GM21526 (cell line): ENCODE measurements around the gene ZNF669.
"Not testable (repeated sequence)": the region's sequence is repeated elsewhere in the genome, so short reads cannot be mapped to it uniquely, and the experiment has no call there.

ENCODE experiments used
- ATAC-seq: cut with Tn5 transposase; IDR thresholded peaks from one replicate; pipeline ENCODE4 v1.9.1; 2021; ENCODE audit warnings: moderate library complexity; ENCODE audit not compliant: unreplicated experiment, low FRiP score

The ZNF669 gene

GRCh38 chr1:247103859-247104591 lies at the start of gene ZNF669:
TSS of gene ZNF669 (minus strand) at chr1:247104356. CDS start at chr1:247104199, 157 bp downstream.
- peak; percentile 100 for ATAC-seq

DNA sequence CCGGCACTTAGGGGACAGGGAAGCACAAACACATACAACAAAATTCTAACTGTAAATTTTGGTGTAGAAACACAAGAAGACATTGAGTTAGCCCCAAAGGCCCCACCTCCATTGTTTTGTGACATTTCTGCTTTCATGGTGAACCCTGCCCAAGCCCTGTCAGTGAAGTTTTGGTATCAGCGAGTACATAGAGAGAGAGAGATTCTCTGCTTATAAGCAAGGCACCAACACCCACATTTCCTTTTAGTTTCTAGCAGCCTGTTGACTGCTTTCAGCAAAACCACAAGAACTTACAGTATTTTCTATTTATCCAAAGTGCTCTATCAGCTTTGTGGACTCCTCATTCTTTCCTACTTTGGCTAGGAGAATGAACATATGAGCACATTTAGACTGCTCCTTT lies 43.6 kb upstream of the ZNF669 start:
- ATAC-seq = no peak

GRCh38 chr1:247147120-247147519 lies 43.0 kb upstream of the ZNF669 start:
- not testable (repeated sequence) for ATAC-seq

DNA sequence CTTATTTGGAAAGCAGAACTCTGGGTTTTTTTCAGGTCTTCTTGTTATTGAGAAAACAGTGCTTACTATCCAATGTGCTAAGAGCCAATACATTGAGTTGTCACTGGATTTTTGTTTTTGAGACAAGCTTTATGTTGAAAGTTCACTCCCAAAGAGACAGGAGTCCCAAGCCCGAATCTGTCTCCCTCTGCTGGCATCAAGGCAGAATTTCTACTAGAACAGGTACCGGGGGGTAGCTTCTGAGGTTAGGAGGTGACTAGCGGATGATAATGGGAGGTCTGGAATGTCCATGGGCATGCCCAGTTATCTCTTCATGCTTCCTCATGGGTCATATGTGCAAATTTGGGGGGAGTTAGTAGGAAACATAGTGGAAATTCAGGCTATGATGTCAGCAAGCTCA lies 42.5 kb upstream of the ZNF669 start:
- ATAC-seq = no peak

DNA sequence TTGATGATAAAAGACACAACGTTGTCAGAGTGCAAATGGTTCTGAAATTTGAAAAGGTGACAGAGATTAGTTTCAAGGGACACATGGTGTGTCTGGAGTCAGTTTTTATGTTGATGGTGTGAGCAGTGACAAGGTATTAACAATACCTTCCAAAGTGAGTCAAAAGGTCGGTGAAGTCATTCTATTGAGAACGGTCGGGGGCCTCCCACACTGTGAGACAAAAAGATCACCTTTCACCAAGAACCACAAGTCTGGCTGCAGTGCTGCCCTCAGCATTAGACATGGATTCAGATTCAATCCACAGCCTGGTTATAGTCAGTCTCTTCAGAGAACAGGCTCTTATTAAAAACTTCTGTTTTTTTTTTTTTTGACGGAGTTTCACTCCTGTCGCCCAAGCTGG lies 41.1 kb upstream of the ZNF669 start:
- no peak for ATAC-seq

DNA sequence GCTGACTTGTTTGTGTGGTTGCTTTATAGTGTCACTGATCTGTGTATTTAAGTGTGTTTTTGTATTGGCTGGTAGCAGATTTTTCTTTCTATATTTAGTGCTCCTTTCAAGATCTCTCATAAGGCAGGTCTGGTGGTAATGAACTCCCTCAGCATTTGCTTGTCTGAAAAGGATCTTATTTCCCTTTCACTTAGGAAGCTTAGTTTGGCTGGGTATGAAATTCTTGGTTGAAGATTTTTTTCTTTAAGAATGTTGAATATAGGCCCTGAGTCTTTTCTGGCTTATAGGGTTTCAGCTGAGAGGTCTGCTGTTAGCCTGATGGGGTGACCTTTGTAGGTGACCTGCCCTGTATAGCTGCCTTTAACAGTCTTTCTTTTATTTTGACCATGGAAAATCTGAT lies 35.4 kb upstream of the ZNF669 start:
- ATAC-seq = not testable (repeated sequence)

- no peak for ATAC-seq
Observed at GRCh38 chr1:247131236-247131635, 27.1 kb upstream of the ZNF669 start.

DNA sequence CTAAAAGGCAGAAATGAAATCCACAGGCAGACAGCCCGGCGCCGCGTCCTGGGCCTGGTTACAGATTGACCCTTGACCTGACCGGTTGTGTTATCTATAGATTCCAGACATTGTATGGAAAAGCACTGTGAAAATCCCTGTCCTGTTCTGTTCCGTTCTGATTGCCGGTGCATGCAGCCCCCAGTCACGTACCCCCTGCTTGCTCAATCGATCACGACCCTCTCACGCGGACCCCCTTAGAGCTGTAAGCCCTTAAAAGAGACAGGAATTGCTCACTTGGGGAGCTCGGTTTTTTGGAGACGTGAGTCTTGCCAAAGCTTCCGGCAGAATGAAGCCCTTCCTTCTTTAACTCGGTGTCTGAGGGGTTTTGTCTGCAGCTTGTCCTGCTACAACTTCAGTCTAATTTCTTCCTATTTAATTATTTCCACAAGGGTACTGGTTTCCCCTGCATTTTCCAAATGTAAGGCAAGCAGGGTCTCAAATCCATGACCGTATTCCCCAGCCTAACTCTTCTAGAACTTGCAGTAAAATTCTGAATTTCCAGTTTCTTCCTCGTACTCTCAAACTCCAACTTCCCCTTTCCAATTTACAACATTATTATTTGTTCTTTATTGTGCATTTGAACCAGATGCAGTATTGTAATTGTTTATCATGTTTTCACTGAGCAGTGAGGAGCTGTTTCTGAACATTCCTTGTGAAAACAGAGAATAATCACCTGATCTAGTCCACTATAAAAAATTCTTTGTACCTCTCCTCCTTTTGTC lies 23.5 kb upstream of the ZNF669 start:
- ATAC-seq = not testable (repeated sequence)

GRCh38 chr1:247126601-247127000 lies 22.4 kb upstream of the ZNF669 start:
- peak; percentile 59 for ATAC-seq

DNA sequence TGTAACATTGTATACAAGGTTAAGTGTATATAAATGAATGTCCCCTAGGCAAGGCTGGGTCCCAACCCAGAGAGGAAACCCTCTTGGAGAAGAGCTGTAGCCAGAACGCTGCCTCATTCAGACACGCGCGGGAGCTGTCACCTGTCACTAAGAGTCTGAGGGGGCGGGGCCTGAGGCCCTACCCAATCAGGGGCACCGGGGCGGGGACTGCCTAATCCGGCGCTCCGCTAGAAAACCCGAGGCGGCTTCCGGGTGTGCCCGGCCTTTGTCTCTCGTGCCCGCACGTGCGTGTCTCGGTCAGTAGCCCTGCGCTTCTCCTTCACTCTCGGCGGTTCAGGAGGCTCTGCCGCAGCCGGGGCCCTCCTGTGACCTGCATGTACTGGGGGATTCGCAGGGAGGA lies 22.0 kb upstream of the ZNF669 start:
- ATAC-seq = peak; percentile 99

GRCh38 chr1:247121382-247121781 lies 17.2 kb upstream of the ZNF669 start:
- ATAC-seq = no peak

DNA sequence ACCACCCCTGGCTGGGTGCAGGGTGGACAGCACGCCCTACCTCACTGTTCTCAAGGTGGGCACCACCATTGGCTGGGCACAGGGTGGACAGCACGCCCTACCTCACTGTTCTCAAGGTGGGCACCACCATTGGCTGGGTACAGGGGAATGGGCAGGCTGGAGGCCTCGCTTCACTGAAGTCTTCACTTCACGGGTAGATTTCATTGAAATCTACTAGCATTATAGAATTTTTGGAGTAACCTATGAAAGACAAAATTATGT lies 16.2 kb upstream of the ZNF669 start:
- ATAC-seq = not testable (repeated sequence)

GRCh38 chr1:247119600-247120407 lies 15.6 kb upstream of the ZNF669 start:
- ATAC-seq = no peak

DNA sequence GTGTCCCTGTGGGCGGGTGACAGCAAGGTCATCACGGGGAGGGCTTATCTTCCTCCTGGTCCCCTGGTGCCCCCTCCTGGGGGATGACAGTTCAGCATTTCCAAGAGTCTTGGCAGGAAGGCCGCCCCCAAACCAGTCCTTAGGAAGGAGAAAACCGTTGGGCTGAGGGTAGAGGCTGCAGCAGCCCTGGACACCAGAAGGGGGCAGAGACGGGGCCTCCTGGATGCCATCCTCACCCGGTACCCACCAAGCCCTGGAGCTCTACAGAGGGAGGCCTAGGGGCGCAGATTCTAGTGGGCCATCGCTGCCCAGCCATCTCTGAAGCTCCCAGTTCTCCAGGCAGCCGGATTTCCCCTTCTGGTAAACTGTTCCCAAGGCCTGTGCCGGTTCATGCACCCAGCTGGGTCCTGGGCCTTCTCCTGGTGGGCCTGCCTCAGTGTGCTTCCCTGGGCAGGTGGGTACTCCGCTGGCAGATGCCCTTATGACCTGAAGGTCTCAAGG lies 14.8 kb upstream of the ZNF669 start:
- ATAC-seq = no peak

DNA sequence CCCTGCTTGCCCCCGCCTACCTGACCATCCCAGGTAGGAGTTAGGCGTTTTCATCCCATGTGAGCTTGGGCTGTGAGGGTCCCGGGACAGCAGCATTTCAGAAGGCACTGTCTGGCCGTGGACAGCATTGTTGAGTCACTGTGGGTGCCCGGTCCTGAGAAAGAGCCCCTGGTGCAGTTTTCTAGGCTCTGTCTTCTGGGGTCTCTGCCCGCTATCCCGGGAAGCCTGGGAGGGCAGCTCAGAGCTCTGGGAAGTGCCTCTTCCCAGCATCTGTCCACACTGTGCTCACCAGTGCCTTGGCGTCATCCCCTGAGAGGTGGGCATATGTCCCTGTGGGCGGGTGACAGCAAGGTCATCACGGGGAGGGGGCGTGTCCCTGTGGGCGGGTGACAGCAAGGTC lies 11.4 kb upstream of the ZNF669 start:
- no peak for ATAC-seq

GRCh38 chr1:247115141-247115510 lies 11.0 kb upstream of the ZNF669 start:
- no peak for ATAC-seq

DNA sequence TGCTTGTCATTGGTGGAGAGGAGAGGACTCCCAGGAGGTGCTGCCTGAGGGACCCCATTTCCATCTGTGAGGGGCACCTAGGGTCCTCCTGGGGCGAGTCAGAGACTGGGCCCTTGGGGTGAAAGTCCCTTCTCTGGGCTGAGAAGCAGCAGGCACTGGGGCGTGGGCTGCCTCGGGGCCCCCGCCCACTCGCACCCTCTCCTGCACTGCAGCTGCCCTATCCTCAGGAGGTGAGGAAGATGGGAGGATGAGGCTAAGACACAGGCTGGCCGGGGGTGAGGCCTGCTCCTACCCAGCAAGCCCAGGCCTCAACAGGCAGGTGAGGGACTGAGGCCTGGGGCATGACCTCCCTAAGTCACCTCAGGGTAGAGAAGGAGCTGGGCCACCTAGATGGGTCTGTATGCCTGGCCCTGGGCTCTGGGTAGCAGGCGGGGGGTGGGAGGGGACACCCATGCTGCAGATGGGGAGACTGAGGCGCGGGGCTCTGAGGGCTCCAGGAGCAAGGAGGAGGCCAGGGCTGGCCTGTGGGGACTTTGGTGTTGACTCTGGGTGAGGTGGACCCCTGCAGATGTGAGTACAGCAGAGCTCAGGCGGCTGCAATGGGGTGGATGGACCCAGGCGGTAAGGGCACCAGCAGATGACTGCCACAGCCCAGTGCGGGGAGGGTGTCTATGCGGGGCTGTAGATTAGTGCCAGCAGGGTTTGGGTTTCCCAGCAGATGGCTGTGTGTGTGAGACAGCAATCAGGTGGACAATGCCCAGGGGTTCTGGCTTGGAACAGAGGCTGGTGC lies 10.4 kb upstream of the ZNF669 start:
- ATAC-seq = no peak

GRCh38 chr1:247113733-247114271 lies 9.6 kb upstream of the ZNF669 start:
- no peak for ATAC-seq

DNA sequence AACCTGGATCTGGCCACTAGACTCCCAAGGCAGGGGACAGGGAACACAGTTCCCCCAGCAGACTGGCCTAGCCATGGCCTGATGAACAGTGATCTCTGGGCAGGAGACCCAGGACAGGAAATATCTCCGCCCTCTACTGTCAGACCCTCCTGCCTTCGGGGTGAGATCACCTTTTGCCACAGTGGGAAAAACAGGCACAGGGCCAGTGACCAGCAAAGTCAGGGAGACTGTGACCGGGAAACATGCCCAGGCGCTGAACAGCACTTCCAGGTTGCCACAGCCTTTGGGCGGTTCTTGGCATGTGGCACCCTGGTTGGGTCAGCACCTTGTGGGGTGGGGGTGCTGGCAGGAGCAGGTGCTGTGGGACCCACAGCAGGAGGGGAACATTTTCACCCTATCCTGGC lies 8.9 kb upstream of the ZNF669 start:
- ATAC-seq = no peak

DNA sequence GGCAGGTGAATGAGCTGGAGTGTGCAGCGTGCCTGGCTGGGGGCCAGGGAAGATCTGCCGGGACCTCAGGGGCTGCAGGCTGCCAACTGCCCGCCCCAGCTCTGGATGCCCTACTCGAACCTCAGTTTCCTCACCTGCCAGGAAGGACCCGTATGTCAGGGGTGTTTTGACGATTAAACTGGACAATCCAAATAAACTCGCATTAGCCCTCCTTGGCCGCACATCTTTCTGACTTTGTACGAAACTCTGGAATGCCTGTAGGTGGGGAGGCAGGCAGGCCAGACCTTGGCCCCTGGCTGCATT lies 8.3 kb upstream of the ZNF669 start:
- no peak for ATAC-seq
